Activated CD8-positive, alpha-beta memory T cell treated with anti-CD3 and anti-CD28 coated beads, Interleukin-2, amount 50 U/mL, for 4 hours (primary cell): Measurements from ENCODE around the gene TRIM47.

Experiments used
- DNase-seq: peaks from one replicate; pipeline ENCODE4 v3.0.0-alpha.2; 2020

TRIM47 gene

DNA sequence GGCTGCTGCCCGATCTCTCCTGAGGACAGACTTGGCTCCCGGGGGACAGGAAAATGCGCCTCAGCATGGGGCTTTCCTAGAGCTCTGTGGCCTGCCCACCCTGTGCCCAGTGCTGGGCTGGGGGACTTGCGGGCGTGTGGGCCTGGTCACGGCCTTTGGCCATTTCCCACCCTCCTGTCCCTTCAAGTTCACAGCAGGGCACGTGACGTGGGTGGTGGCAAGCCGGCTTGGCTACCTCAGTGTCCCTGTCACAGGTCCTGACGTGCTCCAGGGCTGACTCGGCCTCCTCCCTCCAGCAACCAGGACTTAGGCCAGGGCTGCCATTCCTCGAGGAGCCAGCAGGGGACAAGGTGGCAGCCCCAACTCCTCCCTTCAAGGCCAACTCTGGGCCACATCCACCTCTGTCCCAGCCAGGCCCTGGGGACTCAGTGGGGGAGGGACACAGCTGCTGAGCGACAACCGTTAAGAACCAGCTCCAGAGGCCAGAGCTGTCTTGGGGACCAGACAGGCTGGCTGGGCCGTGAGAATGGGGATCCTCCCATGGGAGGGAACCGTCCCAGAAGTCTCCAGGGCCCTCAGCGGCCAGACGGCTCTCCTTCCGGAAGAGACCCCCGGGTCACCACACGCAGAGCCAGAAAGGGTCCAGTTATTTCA lies 33.2 kb downstream of the TRIM47 start:
- DNase-seq = peak; percentile 60

DNA sequence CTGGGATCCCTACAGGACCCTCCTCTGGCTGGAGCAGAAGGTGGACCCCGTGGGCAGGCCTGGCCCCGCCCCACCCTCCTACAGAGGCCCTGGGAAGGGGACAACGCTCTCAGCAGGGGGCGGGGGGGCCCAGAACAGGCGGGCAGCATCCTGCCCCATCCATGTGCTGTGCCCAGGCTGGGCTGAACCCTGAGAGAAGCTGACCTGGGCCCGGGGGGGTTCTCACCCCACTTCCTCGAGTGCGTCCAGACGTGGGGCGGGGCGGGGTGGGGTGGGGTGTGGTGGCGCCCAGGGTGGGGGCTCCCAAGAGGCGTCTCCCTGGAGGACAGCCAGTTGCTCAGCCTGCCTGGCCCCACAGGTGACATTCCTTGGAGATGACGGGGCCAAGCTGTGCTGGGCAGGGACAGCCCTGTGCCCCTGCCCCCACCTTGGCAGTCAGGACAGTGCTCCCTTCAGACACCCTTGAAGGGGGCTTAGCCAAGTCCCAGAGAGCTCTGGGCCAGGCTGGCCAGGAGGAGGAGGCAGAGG lies 33.8 kb downstream of the TRIM47 start:
- DNase-seq = no peak

DNA sequence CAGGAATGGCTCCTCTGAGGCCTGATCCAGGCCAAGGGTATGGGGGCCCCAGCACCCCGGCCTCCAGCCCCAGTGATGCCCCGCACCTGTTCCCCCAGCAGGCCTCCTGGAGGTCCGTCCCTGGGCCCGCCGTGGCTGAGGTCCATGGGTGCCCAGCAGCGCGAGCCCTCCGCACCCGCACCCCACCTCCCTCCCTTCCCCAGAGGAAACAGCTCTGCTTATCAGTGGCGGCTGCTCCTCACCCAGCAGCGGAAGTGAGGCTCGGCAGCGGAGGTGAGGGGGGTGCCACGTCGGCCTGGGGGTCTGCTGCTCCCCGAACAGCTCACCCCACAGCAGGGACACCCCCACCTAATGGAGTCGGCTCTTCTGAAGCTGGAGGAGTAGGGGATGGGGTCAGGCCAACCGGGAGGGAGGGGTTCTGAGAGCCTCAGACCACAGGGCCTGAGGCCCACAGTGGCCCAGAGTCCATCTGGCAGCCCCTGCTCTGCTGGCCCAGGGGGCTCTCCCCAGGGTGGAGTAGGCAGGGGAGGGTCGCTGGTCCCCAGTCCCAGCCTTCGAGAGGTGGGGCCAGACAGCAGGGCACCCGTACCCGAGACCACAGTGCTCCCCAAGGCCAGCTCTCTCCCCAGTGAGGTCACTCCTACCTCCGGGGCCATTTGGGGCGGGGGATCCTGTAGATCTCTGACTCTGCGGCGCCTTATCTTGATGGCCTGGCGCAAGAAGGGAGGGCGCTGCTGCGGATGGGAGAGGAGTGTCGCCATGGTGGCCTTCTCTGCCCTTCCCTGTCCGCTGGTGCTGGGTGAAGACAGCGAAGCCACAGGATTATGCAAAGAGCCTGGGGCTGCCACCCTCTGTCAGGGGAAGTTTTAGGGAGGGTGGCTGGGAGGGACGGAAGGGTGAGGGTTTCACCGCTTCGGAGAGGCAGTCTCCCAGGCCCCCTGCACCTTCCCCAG lies 34.5 kb downstream of the TRIM47 start, which contains the start of gene UNC13D:
Gene UNC13D (minus strand): TSS at position 828 of the 953 bp plus-strand sequence. CDS start 67 bp downstream, at position 761.
- DNase-seq = peak; percentile 68

DNA sequence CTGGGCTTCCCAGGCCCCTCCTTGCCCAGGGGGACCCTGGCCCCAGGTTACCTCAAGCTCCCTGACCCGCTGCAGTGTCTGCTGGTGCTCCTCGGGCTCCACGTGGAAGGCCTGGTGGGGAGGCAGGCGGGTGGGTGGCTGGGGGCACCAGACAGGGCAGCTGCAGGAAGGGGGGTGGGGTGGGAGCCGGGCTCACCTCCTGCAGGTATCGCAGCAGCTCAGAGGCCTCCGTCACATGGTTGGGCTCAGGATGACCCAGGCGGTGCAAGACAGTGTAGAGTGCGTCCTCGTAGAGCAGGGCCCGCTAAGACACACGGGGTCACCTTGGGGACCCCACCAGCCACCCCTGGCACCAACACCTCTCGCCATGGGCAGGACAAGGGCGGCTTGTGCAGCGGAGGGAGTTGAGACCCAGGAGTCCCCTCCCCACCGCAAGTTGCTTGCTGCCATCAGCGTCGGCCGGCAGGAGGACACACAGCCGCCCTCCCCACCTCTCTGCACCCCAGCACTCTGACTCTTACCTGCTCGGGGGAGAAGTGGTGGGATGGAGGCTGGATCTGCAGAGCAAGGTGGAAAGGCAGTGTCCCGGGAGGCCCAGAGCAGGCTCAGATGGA lies 35.3 kb downstream of the TRIM47 start:
- no peak for DNase-seq

DNA sequence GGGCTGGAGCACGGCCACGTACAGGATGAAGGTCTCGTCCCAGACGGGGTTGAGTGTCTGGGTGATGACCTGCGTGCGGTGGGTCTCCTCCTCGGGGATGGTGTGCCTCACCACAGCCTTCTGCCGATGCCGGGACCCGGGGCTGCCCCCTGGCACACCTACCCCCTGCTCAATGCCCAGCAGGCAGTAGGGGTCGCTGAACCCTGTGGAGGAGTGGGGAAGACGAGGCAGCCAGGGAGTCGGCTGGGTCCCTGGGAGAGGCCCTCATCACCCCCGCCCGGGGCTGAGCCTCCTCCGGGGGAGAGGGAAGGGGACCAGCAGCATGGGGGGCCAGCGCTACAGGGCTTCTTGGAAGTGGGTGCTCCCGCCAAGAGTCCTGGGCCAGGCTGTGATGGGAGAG lies 36.0 kb downstream of the TRIM47 start:
- no peak for DNase-seq

DNA sequence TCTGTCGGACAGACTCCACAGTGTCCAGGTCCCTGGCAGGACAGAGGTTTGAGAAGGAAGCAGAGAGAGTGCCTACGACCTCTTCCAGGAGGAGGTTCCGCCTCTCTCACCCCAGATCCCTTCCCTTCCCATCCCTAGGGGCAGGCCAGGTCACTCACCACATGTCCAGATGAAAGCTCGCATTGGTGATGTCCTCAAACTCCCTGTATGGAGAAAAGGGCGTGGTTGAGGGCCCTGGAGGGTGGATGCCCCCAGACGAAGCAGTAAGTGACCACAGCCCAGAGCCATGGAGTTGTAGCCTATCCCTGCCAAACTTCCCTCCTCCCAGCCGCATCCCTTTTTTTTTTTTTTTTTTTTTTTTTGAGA lies 37.6 kb downstream of the TRIM47 start:
- no peak for DNase-seq

DNA sequence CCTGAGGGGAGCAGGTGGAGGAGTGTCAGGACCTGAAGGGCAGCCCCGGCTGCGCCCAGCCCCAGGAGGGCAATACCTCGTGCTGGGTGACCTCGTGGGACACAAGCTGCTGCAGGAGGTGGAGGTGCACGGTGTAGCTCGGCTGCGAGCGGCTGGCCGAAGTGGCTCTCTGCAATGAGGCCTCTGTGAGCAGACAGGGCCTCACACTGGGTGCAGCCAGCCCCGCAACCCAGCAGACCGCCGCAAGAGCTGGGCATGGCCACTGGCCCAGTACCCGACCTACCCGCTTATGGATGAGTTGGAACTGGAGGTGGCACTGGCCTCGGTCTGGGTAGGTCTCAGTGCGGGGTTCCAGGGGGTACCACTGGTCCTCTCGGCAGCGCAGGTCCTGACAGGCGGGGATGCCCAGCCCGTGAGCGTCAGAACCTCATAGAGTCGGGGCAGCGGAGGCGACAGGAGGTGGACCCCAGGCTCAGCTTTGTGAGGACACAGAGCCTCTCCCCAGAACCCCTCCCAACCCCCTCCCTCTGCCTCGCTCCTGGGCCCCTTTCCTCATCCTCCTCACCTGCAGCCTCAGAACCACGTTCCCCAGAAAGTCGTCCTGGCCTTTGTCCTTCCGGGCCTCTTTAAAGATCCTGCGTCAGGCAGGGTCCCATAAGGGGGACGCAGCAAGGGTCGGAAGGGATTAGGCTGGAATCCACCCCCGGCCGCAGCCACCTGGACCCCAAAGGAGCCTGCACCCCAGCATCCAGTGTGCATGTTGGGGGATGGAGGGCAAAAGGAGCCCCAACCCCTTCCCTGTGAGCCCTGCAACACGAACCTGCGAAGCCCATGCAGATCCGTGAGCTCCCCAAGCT lies 38.2 kb downstream of the TRIM47 start:
- no peak for DNase-seq

DNA sequence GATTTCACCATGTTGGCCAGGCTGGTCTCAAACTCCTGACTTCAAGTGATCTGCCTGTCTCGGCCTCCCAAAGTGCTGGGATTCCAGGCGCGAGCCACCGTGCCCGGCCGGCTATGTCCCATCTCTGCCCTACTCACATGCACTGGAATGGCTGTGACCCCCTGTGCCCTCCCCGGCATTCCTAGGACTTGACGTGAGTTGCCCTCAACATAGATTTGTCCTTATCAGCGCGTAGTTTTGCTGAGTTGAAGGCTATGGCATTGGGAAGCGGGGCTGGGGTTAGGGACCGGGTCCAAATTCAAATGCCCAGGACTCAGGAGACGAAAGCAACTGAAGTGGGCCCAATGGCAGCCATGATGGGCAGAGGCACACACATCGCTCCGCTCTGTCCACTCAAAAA lies 40.0 kb downstream of the TRIM47 start:
- DNase-seq = no peak

DNA sequence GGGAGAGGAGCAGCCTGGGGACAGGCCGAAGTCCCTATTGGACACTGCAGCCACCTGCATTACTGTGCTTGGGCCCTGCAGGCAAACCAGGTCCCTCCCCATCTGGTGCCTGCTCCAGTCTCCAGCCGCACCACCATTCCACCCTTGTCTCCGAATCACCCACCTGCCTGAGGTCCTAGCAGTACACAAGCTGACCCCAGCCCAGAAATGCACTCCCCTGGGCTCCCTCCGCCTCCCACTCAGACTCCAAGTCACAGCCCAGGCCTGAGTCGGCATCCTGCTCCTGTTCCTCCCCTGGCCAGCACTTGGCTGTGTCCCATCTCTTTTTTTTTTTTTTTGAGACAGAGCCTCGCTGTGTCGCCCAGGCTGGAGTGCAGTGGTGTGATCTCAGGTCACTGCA lies 40.5 kb downstream of the TRIM47 start:
- DNase-seq = no peak

DNA sequence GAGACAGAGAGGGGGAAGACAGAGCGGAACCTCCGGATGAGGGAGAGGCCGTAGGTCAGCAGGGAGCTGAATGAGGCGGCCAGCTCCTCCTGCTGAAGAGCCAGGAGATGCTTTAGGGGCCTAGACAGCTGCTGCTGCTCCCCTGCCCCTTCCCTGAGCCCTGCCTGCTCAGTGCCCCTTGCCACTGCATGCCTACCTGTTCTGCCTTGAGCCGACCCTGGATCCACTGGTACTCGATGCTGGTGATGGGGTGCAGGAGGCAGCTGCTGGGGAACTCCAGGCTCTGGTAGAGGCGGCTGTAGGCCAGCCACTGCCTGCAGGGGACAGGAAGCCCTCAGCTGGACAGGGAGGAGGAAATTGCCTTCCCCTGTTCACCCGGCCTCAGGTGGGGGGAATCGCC lies 41.8 kb downstream of the TRIM47 start:
- no peak for DNase-seq

DNA sequence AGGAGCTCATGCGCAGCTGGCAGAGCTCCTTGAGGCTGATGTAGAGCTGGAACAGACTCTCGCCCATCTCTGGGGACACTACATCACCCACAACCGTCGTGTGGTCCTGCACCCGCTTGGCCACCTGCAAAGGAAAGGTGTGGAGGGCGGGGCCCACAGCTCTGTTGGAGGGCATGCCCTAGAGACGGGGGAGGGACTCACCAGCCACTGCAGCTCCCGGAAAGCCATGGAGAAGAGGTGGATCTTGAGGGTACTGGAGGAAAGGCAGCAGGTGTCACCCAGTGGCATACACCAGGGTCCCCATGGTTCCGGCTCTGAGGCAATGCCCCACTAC lies 42.8 kb downstream of the TRIM47 start:
- DNase-seq = no peak

DNA sequence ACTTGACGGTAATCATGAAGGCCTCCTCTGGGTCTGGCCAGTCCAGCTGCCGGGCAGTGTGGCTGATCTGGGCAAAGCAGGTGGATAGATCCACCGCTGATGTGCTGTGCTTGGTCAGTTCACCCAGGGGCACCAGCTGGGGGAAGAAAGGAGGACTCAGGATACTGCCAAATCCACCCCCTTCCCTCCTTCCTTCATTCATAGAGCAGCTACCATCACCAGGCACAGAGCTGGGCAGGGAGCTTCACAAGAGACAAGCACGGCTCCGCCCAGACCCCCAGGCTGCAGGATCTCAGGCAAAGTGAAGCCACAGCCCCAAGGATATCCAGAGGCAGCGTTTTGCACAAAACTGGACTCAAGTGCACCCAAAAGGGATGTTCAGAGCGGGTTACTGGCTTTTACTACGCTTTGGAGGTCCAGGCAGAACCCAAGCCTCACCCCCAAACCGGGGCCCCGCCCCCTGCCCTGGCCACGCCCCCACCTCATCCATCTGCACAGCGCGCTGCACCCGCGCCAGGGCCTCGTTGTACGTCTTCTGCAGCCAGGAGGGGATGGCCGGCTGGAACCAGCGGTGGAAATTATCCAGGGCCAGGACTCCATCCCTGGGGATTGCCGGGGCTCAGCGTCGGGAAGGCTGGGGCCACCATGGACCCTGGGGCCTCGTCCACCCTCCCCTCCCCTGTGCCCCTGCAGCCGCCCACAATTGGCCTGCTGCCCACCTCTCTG lies 43.3 kb downstream of the TRIM47 start:
- DNase-seq = no peak

DNA sequence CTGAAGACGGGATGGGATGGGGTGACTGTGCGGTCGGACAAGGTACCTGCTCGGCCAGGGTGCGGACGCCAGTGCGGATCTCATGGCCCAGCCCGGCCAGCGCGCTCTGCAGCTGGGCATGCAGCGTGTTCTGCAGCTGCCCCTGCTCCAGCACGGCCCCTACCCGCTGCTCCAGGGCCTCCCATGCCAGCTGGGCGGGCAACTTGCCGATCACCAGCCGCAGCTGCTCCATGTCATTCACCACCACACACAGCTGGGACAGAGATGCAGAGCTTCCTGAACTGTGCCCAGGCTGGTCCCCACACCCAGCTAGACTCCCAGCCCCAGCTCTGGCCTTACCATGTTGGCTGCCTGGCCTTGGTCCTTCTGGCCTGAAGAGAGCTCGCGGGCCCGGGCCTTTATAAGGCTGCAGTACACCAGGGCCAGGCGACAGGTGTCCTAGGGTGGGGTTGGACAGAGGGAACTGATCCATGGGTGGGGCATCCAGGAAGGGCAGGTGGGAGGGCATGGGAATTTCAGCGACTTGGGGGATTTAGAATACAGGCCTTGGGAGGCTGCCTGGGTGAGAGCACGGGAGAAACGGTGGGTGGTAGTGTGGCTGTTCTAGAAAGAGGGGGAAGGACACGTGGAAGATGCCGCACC lies 44.0 kb downstream of the TRIM47 start:
- DNase-seq = no peak

DNA sequence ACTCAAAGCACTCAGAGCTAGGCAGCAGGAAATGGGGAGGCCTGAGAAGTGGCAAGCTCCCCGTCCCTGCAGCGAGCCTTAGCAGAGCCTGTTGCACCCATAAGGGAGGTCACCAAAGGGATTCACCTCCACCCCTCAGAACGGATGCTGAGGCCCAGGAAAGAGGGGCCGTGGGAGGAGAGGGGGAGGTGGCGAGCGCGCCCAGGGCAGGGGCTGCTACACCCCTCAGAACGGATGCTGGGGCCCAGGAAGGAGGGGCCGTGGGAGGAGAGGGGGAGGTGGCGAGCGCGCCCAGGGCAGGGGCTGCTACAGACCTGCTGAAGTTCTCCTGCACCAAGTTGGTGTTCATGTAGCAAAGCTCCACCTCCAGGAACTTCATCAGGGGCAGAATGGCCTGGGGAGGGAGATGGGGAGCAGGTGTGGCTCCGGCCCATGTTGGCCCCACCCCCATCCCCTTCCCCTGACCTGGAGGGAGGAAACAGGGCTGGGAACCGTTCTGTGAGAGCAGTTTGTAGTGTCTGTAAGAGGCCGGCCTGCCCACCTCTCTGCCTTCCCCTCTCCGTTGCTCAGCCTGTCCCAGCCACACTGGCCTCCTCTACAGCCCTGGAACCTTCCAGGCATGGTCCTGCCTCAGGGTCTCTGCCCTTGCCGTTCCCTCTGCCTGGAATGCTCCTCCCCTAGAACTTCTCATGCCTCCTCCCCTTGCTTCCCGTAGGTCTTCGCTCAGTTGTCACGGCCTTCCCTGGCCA lies 45.6 kb downstream of the TRIM47 start:
- no peak for DNase-seq

DNA sequence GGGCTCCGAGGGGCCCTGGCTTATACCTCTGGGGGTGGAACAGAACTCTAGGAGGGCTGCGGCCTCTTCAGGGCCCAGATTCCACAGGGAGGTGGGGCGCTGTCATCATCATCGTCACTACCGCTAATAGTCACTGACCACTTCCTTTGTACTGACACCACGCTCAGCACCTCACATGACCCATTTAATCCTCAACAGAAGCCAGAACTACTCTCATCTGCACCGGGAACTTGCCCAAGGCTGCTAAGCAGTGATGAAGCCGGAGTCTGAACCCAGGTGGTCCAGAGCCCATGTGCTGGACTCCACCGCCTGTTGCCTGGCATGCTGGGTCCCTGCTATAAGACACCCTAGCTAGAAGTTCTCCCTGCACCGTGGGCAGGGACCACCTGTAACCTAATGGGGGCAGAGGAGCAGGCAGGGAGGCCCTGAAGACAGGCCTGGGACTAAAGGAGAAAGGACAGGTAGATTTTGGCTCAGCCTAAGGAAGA lies 46.2 kb downstream of the TRIM47 start:
- DNase-seq = peak; percentile 47

DNA sequence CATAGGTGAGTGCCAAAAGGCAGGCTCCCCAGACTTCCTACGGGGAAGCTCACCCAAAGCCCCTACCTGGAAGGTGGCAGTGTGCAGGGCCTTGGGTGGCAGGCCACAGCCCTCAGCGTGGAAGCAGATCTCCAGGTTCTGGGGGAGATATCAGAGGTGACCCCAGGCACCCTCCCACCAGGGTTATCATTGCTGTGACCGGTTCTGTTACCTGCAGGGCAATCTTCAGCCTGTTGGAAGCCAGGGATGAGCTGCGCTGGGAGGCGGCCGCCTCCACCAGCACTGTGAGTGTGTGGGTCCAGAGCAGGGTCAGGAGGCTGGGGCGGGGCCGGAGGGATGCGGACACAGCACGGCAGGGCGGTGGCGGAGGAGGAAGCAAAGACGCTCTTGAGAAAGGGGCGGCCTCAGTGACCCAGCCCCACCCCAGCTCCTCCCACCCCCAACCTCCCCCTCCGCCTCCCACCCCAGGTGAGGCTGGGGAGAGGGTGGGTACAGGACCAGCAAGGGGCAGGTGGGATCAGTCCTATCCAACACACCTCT lies 47.3 kb downstream of the TRIM47 start:
- DNase-seq = no peak

DNA sequence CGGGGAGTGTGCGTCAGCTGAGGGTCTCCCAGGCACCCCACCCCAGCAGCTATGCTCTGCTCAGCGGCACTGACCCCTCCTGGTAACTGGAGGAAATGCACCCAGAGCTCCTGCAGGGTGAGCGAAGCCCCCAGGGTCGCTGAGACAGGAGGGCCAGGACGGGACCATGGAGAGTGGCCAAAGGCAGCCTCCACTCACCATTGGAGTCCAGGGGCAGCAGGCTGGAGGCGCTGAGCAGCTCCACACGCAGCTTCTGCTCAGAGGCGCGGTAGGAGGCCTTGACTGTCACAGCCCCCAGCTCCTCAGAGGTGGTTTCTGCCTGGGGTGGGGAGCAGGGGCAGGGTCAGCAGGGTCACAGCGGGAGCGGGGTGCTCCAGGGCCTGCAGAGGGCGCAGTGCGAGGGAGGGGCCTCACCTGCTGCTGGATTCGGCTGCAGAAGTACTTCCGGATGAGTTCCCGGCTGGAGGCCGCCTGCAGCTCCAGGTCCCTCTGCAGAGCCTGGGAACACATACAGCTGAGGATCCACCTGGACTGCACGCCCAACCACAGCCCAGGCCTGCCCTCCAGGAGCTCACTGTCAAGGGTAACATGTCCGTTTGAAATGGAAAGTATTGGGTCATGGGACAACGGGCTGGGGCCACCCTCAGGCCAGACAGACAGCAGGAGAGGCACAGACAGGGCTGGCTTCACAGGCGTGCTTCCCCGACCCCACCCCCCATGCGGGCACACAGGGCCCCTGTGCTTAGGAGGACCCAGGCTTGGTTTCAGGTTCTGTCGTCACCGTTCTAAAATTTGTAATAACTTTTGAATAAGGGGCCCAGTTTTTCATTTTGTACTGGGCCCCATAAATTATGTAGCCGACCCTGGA lies 48.0 kb downstream of the TRIM47 start:
- peak; percentile 50 for DNase-seq

DNA sequence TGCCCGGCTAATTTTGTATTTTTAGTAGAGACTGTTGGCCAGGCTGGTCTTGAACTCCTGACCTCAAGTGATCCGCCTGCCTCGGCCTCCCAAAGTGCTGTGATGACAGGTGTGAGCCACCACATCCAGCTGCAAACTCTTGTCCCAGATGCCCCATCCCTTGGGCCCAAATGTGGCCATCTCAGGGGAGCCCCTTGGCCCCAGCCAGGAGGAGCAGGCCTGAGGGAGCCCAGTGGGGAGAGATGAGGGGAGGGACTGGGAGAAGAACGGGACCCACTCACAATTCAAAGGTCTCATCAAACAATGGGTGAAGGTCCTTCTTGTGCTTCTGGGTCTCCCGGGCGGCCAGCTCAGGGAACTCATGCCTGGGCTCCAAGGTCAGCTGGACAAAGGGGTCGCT lies 48.6 kb downstream of the TRIM47 start:
- no peak for DNase-seq

DNA sequence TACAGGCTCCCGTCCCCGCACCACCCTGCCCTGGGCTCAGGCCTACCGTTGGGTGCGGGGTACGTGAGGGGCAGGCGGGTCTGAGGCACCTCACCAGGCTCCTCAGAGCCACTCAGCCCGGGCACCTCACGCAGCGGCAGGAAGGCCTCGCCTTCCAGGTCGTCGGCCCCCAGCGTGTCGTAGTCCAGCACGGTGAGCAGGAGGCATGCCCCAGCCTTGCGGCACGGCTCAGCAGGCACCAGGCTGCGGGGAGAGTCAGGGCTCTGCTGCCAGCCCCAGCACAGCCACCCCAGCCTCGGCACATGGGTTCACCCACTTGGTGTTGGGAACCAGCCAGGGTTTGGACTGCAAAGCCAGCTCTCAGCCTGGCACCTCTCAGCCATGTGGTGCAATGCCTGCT lies 49.6 kb downstream of the TRIM47 start:
- no peak for DNase-seq
